ENCODE results near the gene CTDSPL.

The CTDSPL gene

DNA sequence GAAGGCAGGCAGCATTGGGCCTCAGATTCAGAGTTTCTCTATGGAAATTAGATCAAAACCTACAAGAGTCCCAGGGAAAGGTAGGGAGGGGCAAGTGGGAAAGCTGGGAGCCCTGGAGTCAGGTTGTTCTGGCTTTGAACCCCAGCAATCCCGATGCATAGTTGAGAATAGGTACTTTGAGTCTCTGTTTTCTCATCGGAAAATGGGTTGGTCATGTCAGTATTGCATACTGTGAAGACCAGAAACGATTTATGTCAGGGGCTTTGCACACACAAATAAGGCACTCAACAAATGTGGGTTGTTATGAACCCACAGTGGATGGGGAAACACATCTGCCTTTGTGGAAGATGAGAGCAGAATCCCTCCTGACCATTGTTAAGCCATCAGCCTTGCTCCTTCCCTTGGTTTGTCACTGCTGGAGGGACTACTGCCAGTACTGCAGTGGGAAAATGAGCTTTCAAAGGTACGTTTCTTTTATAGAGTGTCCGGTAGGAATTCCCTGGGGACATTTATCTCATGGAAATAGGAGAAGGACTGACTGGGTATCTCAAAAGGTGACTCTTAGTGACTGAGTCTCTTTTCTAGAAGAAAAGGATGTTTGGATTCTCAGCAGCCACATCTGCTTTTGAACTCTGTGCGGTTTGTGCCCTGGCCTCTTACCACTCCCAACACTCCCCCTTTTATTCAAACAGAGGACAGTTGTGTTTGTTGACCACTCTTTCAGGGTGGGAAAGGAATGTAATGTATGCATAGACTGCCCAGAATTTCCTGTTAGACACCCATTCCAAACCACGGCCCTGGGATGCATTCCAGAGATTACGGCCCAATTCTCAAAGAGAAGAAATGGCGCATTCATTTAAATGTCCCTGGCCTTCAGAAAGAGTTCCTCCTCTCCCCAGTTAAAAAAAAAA is 74.3 kb downstream of the CTDSPL start:
- H3K4me3 ChIP-seq (ENCODE audit: low read depth, low read length): no peak overlapping the region
- POLR2A ChIA-PET: no interaction called here
- H3K27ac ChIP-seq (ENCODE audit: extremely low read depth, low read depth, low read length): no peak overlapping the region
- no peaks in the 10 kb centered on the region for H3K36me3 ChIP-seq (ENCODE audit: control insufficient read depth in 2 of 2, insufficient read depth in 1 of 2, low read length in 2 of 2)
- no peak for TF ChIP-seq ZNF16 (tag by site-specific recombination; IDR thresholded peaks at IDR 0.05; ENCODE audit: low read depth)
- no peak for TF ChIP-seq ZEB2 (tag by site-specific recombination; IDR thresholded peaks at IDR 0.05)
- TF ChIP-seq ZNF146 (tag by site-specific recombination; IDR thresholded peaks at IDR 0.05): no peak
- TF ChIP-seq, protein P1, sequence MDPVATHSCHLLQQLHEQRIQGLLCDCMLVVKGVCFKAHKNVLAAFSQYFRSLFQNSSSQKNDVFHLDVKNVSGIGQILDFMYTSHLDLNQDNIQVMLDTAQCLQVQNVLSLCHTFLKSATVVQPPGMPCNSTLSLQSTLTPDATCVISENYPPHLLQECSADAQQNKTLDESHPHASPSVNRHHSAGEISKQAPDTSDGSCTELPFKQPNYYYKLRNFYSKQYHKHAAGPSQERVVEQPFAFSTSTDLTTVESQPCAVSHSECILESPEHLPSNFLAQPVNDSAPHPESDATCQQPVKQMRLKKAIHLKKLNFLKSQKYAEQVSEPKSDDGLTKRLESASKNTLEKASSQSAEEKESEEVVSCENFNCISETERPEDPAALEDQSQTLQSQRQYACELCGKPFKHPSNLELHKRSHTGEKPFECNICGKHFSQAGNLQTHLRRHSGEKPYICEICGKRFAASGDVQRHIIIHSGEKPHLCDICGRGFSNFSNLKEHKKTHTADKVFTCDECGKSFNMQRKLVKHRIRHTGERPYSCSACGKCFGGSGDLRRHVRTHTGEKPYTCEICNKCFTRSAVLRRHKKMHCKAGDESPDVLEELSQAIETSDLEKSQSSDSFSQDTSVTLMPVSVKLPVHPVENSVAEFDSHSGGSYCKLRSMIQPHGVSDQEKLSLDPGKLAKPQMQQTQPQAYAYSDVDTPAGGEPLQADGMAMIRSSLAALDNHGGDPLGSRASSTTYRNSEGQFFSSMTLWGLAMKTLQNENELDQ (tag by site-specific recombination; IDR thresholded peaks at IDR 0.05; ENCODE audit: low read depth): no peak
- no peak for TF ChIP-seq ZBTB1 (tag by site-specific recombination; IDR thresholded peaks at IDR 0.05)
- no peak for TF ChIP-seq ZNF623 (tag by site-specific recombination; IDR thresholded peaks at IDR 0.05)
- no peak for TF ChIP-seq ZNF626 (tag by site-specific recombination; IDR thresholded peaks at IDR 0.05)
- TF ChIP-seq, protein P2, sequence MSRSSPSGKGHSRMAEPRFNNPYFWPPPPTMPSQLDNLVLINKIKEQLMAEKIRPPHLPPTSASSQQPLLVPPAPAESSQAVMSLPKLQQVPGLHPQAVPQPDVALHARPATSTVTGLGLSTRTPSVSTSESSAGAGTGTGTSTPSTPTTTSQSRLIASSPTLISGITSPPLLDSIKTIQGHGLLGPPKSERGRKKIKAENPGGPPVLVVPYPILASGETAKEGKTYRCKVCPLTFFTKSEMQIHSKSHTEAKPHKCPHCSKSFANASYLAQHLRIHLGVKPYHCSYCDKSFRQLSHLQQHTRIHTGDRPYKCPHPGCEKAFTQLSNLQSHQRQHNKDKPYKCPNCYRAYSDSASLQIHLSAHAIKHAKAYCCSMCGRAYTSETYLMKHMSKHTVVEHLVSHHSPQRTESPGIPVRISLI (tag by site-specific recombination; IDR thresholded peaks at IDR 0.05): no peak
- TF ChIP-seq, protein P3, sequence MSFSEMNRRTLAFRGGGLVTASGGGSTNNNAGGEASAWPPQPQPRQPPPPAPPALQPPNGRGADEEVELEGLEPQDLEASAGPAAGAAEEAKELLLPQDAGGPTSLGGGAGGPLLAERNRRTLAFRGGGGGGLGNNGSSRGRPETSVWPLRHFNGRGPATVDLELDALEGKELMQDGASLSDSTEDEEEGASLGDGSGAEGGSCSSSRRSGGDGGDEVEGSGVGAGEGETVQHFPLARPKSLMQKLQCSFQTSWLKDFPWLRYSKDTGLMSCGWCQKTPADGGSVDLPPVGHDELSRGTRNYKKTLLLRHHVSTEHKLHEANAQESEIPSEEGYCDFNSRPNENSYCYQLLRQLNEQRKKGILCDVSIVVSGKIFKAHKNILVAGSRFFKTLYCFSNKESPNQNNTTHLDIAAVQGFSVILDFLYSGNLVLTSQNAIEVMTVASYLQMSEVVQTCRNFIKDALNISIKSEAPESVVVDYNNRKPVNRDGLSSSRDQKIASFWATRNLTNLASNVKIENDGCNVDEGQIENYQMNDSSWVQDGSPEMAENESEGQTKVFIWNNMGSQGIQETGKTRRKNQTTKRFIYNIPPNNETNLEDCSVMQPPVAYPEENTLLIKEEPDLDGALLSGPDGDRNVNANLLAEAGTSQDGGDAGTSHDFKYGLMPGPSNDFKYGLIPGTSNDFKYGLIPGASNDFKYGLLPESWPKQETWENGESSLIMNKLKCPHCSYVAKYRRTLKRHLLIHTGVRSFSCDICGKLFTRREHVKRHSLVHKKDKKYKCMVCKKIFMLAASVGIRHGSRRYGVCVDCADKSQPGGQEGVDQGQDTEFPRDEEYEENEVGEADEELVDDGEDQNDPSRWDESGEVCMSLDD (tag by site-specific recombination; IDR thresholded peaks at IDR 0.05): no peak
- TF ChIP-seq ZNF169 (tag by site-specific recombination; IDR thresholded peaks at IDR 0.05): no peak
- no peak for TF ChIP-seq ZNF610 (tag by site-specific recombination; IDR thresholded peaks at IDR 0.05; ENCODE audit: borderline replicate concordance)
- no peak for TF ChIP-seq ZNF776 (tag by site-specific recombination; IDR thresholded peaks at IDR 0.05; ENCODE audit: borderline replicate concordance)
- no peak for TF ChIP-seq ZNF600 (tag by site-specific recombination; IDR thresholded peaks at IDR 0.05)
- TF ChIP-seq ZNF596 (tag by site-specific recombination; IDR thresholded peaks at IDR 0.05): no peak
- TF ChIP-seq ZNF24 (tag by site-specific recombination; IDR thresholded peaks at IDR 0.05): no peak
- H3K9me3 ChIP-seq (ENCODE audit: control insufficient read depth, insufficient read depth, low read depth, low read length): no peaks in the 10 kb centered on the region
- H3K4me1 ChIP-seq (ENCODE audit: control insufficient read depth, insufficient read depth, low read length): no peaks in the 10 kb centered on the region
- CTCF ChIA-PET: interaction anchor here (0.7 kb wide), 1 partner anchor 218 kb away, joined by 6 read pairs; no protein-coding TSS in a partner anchor

DNA sequence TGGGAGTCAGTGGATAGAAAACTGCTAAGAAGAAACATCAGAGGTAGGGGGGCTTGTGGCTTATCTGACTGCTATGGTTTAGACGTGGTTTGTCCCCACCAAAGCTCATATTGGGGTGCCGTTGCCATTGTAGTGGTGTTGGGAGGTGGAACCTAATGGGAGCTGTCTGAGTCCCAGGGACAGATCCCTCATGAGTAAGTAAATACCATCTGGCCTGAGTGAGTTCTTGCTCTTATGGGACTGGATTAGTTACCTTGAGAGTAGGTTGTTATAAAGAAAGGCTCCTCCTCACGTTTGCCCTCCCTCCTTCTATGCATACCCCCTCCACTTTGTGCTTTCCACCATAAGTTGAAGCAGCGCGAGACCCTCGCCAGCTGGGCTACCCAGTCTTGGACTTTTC is 75.5 kb downstream of the CTDSPL start:
- CTCF ChIA-PET: interaction anchor here (1.0 kb wide), 1 partner anchor 81 kb away, joined by 3 read pairs; no protein-coding TSS in a partner anchor
- H3K27ac ChIP-seq (ENCODE audit: extremely low read depth, low read depth, low read length): no peak overlapping the region

More for the DNA sequence above, 75.5 kb downstream of the CTDSPL start:
- H3K4me1 ChIP-seq (ENCODE audit: control insufficient read depth, insufficient read depth, low read length): no peaks in the 10 kb centered on the region
- no peaks in the 10 kb centered on the region for H3K36me3 ChIP-seq (ENCODE audit: control insufficient read depth in 2 of 2, insufficient read depth in 1 of 2, low read length in 2 of 2)
- no peak overlapping the region for H3K4me3 ChIP-seq (ENCODE audit: low read depth, low read length)
- POLR2A ChIA-PET: no interaction called here
- H3K9me3 ChIP-seq (ENCODE audit: control insufficient read depth, insufficient read depth, low read depth, low read length): no peaks in the 10 kb centered on the region
- TF ChIP-seq ZNF140 (tag by site-specific recombination; IDR thresholded peaks at IDR 0.05) (no peak), ZNF239 (tag by site-specific recombination; IDR thresholded peaks at IDR 0.05) (no peak), ZNF416 (tag by site-specific recombination; IDR thresholded peaks at IDR 0.05) (no peak), ZNF37A (tag by site-specific recombination; IDR thresholded peaks at IDR 0.05) (no peak), ZFP37 (tag by site-specific recombination; IDR thresholded peaks at IDR 0.05) (no peak), ZNF302 (tag by site-specific recombination; IDR thresholded peaks at IDR 0.05; ENCODE audit: low read depth) (no peak)
- TF ChIP-seq, protein P4, sequence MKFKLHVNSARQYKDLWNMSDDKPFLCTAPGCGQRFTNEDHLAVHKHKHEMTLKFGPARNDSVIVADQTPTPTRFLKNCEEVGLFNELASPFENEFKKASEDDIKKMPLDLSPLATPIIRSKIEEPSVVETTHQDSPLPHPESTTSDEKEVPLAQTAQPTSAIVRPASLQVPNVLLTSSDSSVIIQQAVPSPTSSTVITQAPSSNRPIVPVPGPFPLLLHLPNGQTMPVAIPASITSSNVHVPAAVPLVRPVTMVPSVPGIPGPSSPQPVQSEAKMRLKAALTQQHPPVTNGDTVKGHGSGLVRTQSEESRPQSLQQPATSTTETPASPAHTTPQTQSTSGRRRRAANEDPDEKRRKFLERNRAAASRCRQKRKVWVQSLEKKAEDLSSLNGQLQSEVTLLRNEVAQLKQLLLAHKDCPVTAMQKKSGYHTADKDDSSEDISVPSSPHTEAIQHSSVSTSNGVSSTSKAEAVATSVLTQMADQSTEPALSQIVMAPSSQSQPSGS (tag by site-specific recombination; IDR thresholded peaks at IDR 0.05; ENCODE audit: low read depth): no peak
